GM19099 (cell line): ENCODE data around the gene PHF21B.

Source experiments
- POLR2A ChIP-seq: IDR thresholded peaks from 3 replicates; pipeline ENCODE4 v1.6.1; 2011; ENCODE audit warnings: low read depth; ENCODE audit not compliant: insufficient read length; ENCODE audit errors: extremely low read depth

The PHF21B gene

GRCh38 chr22:44982445-44982844 is 27.4 kb downstream of the PHF21B start:
- no peak for TF ChIP-seq POLR2A

DNA sequence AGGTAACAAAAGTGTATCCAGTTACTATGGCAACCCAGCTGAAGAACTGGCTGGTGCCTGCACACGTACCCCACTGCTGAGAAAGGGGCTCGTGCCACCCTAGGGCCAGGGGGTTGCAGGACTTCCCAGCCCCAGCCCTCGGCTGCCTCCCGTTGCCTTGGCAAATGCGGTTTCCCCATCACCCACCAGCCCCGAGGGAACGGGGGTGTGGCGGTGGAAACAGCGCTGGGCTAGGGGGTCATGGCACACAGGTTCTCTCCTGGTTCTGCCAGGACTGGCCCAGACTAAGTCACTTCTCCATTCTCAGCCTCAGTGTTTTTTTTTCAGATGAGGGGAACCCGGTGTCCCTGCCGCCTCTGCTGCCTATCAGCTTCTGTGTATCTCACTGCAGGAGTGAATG is 27.9 kb downstream of the PHF21B start:
- TF ChIP-seq POLR2A: no peak

DNA sequence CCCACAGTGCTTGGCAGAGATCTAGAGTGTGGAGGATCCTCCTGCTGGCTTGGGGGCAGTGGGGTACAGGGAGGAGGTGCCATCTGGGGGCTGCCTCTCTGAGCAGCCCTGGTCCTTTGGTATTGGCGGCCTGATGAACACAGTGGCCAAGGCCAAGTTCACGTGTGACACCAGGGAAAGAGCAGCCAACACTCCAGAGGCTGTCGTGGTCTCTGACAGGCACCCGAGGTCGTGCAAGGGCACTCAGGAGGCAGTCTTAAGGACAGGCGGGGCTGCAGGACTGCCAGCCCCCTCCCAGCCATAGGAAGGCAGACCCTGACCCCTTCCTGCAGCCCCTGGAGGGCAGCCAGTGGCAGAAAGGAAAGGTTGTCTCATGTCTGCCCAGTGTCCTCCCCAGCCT is 30.7 kb downstream of the PHF21B start:
- TF ChIP-seq POLR2A: no peak

GRCh38 chr22:44975427-44976262 is 34.2 kb downstream of the PHF21B start:
- TF ChIP-seq POLR2A: no peak

DNA sequence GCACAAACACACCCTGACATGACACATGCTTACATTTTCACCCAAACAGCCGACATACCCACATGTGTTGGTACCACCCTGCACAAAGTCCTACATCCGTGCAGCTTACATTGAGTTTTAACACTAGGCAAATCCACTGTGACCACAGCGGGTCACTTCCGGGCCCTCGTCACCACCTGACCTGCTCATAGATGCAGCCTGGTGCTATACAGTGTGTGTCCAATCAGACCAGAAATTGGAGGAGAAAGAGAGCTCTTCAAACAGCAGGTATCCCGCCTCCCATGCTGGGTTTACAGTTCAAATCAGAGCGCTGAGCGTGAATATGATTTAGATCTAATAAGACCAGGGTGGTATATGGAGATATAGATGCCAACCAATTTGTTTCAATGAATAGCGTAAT is 35.4 kb downstream of the PHF21B start:
- TF ChIP-seq POLR2A: no peak

DNA sequence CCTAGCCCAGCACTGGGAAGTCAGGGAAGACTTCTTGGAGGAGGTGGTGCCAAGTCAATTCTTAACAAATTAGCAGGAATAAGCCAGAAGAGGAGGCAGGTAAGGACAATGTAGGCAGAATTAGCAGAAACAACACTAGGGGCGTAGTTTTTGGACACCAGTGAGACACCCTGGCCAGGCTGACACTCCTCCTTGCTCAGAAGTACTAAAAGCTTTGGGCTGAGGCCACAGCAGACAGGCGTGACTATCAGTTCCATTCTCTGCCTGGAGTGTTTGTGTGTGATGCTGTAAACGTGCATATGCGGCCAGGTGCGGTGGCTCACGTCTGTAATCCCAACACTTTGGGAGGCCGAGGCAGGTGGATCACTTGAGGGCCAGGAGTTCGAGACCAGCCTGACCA is 36.0 kb downstream of the PHF21B start:
- no peak for TF ChIP-seq POLR2A

GRCh38 chr22:44972363-44973083 is 37.3 kb downstream of the PHF21B start:
- TF ChIP-seq POLR2A: no peak

- no peak for TF ChIP-seq POLR2A
Measured at GRCh38 chr22:44971651-44972362, 38.0 kb downstream of the PHF21B start.

- no peak for TF ChIP-seq POLR2A
Measured at GRCh38 chr22:44970291-44970690, 39.5 kb downstream of the PHF21B start.

DNA sequence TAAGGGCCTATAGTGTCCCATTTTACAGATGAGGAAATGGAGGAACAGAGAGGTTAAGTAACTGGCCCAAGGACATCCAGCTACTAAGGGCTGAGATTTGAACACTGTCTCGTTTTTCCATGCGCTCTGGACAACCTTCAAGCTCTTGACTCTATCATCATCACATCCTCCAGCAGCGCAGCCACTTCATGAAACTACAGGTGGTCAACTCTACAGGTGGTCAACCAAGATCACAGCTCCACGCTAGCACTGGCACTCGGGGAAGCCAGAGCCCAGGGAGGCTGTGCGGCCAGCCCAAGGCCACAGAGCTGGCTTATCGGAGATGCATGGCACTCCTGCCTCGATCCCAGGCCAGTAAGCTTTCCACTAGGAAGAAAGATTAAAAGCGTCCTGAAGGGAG is 40.0 kb downstream of the PHF21B start:
- no peak for TF ChIP-seq POLR2A

DNA sequence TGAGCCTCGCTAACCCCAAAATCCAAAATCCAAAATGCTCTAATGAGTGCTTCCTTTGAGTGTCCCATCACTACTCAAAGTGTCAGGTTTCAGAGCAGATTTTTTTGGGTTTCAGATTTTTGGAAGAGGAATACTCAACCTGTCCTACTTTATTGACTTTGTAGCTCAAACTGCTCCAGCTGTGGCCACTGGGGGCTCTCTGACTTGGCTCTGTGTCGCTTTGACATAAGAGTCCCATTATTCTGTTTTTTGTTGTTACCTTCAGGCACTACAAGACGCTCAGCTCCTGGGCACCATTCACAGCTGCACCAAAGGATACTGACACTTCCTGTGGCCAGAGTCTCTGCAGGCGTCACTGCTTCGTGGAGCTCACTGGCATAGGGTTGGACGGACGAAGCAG is 41.1 kb downstream of the PHF21B start:
- no peak for TF ChIP-seq POLR2A

DNA sequence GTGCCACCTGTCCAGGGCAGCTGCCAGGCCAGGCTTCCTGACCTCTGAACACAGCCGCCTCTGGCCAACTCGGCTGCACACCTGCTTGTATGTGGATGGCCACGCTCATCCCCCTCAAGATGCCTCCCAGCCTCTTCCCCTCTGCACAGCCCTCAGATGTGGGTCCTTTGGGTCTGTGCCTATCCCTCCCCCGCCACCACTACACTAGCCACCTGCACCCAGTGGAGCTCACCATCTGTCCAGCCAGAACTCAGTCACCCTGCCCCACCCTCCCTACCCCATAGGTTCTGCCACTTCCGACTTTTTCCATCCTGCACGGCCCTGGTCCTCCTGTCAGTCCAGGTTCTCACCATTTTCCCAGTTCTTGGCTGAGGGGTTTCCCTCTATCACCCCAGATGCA is 44.6 kb downstream of the PHF21B start:
- no peak for TF ChIP-seq POLR2A

GRCh38 chr22:44964722-44965078 is 45.1 kb downstream of the PHF21B start:
- no peak for TF ChIP-seq POLR2A

DNA sequence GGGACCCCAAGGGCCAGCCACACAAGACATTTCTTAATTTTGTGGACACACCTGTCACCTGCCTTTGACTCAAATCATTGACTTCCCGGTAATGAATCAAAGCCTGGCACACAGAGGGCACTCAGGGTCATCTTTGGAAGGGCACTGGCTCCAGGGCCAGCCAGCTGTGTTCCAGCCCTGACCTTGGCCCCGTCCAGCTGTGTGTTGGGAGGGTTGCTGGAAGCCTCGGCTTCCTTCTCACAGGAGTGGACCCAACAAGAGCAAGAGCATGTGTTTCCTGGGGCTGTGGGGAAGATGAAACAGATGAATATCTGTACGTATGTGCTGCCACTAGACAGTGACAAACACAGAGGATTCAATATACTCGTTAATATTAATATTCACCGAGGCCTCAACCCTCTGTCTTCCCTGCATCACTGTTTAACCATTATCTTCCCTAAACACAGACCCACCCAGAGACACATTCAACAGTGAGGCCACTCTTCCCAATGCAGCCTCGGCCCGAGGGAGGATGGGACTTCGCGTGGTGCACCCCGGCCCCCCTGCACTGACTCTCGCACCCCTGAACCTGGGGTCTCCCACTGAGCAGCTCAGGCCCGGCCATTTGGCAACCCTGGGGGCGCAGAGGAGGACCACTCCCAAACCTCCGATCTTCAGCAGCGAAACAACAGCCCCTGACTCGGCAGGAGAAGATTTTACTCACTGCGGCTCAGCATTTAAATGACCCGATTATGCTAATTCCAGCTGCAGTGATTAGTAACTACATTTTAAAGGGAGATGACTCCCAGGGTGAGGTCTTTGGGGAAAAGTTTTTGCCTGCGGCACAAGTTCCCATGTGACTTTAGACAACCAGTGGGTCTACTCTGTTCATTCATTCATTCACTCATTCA is 45.7 kb downstream of the PHF21B start:
- no peak for TF ChIP-seq POLR2A

- no peak for TF ChIP-seq POLR2A
Measured at GRCh38 chr22:44962741-44963454, 46.9 kb downstream of the PHF21B start.
